MM.1S (cell line): ENCODE results near the gene SCAF11.

Experiments
- DNase-seq: peaks from one replicate; pipeline ENCODE4 v3.0.0-alpha.2; 2015
- H2AFZ ChIP-seq: fragments of 300-600 bp; sonication (generic); 2 replicates; pipeline ENCODE4 v1.6.0; 2016; ENCODE audit warnings: antibody characterized with exemption, low read length
- H3F3A ChIP-seq: fragments of 300-600 bp; sonication (generic); 2 replicates; pipeline ENCODE4 v1.6.1; 2016; ENCODE audit warnings: mild to moderate bottlenecking, antibody characterized with exemption, low read length, moderate library complexity, mixed read lengths; ENCODE audit not compliant: insufficient read depth
- H3K27ac ChIP-seq: fragments of 300-600 bp; sonication (generic); 2 replicates; pipeline ENCODE4 v1.5.1; 2016; ENCODE audit warnings: mild to moderate bottlenecking, low read length
- H3K27me3 ChIP-seq: fragments of 300-600 bp; sonication (generic); replicated peaks from 2 replicates; pipeline ENCODE4 v1.6.0; 2016; ENCODE audit warnings: low read length; ENCODE audit not compliant: insufficient read depth
- H3K36me3 ChIP-seq: fragments of 300-600 bp; sonication (generic); replicated peaks from 2 replicates; pipeline ENCODE4 v1.6.1; 2016; ENCODE audit warnings: mild to moderate bottlenecking, low read length, mixed read lengths; ENCODE audit not compliant: insufficient read depth
- H3K4me1 ChIP-seq: fragments of 300-600 bp; sonication (generic); 2 replicates; pipeline ENCODE4 v1.6.1; 2016; ENCODE audit warnings: low read length, mixed read lengths
- H3K4me2 ChIP-seq: fragments of 300-600 bp; sonication (generic); 2 replicates; pipeline ENCODE4 v1.6.0; 2016; ENCODE audit warnings: low read depth, low read length
- H3K4me3 ChIP-seq: fragments of 300-600 bp; sonication (generic); 2 replicates; pipeline ENCODE4 v1.5.1; 2016; ENCODE audit warnings: low read length, mixed read lengths
- H3K79me2 ChIP-seq: fragments of 300-600 bp; sonication (generic); 2 replicates; pipeline ENCODE4 v1.6.1; 2016; ENCODE audit warnings: mixed run types, low read length, mixed read lengths
- H3K9ac ChIP-seq: fragments of 300-600 bp; sonication (generic); 2 replicates; pipeline ENCODE4 v1.6.1; 2016; ENCODE audit warnings: low read length, mixed read lengths
- H3K9me2 ChIP-seq: fragments of 300-600 bp; sonication (generic); replicated peaks from 2 replicates; pipeline ENCODE4 v1.6.1; 2016; ENCODE audit warnings: mild to moderate bottlenecking, low read length, mixed read lengths; ENCODE audit not compliant: insufficient read depth
- H3K9me3 ChIP-seq: fragments of 300-600 bp; sonication (generic); replicated peaks from 2 replicates; pipeline ENCODE4 v1.6.1; 2016; ENCODE audit warnings: mild to moderate bottlenecking, low read length, mixed read lengths; ENCODE audit not compliant: insufficient read depth
- H4K20me1 ChIP-seq: fragments of 300-600 bp; sonication (generic); 2 replicates; pipeline ENCODE4 v1.6.1; 2016; ENCODE audit warnings: mild to moderate bottlenecking, low read length, moderate library complexity, mixed read lengths; ENCODE audit not compliant: insufficient read depth
- EZH2 ChIP-seq: fragments of 300-600 bp; sonication (generic); optimal IDR thresholded peaks from 2 replicates; pipeline ENCODE3; 2017; ENCODE audit warnings: low read depth, mild to moderate bottlenecking, antibody characterized with exemption, low read length, mixed read lengths
- EZH2phosphoT487 ChIP-seq: fragments of 300-600 bp; sonication (generic); IDR thresholded peaks from 2 replicates; pipeline ENCODE4 v1.6.1; 2018; ENCODE audit warnings: antibody characterized with exemption, low read length
- TF ChIP-seq, protein P1 (sequence below): fragments of 300-600 bp; sonication (generic); IDR thresholded peaks from 2 replicates; pipeline ENCODE4 v1.5.1; 2016; ENCODE audit warnings: antibody characterized with exemption, low read length, mixed read lengths

SCAF11 gene

DNA sequence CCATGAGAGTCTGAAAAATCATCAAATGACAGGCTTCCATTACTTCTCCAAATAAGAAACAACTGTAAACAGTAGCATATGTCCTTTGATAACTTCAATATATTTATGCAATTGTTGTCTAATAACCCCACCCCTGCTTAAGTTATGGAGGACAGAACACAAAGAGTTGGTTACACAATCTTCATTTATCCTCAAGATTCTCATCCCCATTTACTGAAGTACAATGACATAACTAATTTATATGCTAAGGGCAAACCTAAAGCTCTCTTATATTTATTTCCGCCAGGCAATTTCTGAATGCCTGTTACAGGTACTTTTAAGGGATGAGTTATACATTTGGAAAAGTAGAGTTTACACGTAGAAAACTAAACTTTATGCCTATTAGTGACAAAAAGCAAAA lies 12.3 kb downstream of the SCAF11 start:
- H3F3A ChIP-seq: 0 out of 2 replicates have a peak, but pooled peaks cover 3% of the 10 kb centered on the region
- peaks cover 84% of the 10 kb centered on the region for H4K20me1 ChIP-seq
- no peak overlapping the region for H3K27ac ChIP-seq
- no peaks in the 10 kb centered on the region for H3K36me3 ChIP-seq
- H3K9me2 ChIP-seq: no peaks in the 10 kb centered on the region
- no peaks in the 10 kb centered on the region for H3K27me3 ChIP-seq
- DNase-seq: no peak
- no peak overlapping the region for H3K4me2 ChIP-seq
- no peaks in the 10 kb centered on the region for H3K4me1 ChIP-seq
- no peaks in the 10 kb centered on the region for H3K9me3 ChIP-seq
- TF ChIP-seq, protein P1, sequence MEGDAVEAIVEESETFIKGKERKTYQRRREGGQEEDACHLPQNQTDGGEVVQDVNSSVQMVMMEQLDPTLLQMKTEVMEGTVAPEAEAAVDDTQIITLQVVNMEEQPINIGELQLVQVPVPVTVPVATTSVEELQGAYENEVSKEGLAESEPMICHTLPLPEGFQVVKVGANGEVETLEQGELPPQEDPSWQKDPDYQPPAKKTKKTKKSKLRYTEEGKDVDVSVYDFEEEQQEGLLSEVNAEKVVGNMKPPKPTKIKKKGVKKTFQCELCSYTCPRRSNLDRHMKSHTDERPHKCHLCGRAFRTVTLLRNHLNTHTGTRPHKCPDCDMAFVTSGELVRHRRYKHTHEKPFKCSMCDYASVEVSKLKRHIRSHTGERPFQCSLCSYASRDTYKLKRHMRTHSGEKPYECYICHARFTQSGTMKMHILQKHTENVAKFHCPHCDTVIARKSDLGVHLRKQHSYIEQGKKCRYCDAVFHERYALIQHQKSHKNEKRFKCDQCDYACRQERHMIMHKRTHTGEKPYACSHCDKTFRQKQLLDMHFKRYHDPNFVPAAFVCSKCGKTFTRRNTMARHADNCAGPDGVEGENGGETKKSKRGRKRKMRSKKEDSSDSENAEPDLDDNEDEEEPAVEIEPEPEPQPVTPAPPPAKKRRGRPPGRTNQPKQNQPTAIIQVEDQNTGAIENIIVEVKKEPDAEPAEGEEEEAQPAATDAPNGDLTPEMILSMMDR: no peak
- H3K4me3 ChIP-seq: no peak overlapping the region
- H2AFZ ChIP-seq: no peak overlapping the region
- peaks cover 100% of the 10 kb centered on the region for H3K79me2 ChIP-seq
- H3K9ac ChIP-seq: no peak overlapping the region

DNA sequence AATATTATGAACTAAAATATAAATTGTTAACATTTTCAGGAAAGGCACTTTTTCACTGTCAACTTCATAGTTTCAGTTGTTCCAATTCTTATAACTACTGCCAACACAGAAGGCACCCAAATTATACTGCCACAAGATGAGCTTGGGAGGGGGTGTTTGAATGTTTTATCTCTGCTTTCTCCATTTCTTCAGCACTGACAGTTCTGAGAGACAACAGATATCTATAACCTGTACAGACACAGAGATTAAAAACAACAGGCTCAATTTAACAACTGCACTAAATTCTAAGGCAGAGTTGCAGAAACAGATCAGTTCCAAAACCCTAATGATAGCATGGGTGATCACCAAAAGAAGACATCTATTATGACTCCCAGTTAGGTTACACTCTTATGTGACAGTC lies 12.8 kb downstream of the SCAF11 start:
- no peak for DNase-seq
- Histone ChIP-seq H3F3A (0 out of 2 replicates have a peak, but pooled peaks cover 3% of the 10 kb centered on the region), H3K4me3 (no peak overlapping the region), H3K27me3 (no peaks in the 10 kb centered on the region), H3K9ac (no peak overlapping the region), H3K36me3 (no peaks in the 10 kb centered on the region), H2AFZ (no peak overlapping the region), H3K4me1 (no peaks in the 10 kb centered on the region), H3K9me2 (no peaks in the 10 kb centered on the region), H3K27ac (no peak overlapping the region), H3K9me3 (no peaks in the 10 kb centered on the region), H4K20me1 (peaks cover 79% of the 10 kb centered on the region), H3K79me2 (peaks cover 97% of the 10 kb centered on the region), H3K4me2 (no peak overlapping the region)
- TF ChIP-seq, protein P1: no peak
- TF ChIP-seq EZH2phosphoT487 (no peak), EZH2 (no peak)

DNA sequence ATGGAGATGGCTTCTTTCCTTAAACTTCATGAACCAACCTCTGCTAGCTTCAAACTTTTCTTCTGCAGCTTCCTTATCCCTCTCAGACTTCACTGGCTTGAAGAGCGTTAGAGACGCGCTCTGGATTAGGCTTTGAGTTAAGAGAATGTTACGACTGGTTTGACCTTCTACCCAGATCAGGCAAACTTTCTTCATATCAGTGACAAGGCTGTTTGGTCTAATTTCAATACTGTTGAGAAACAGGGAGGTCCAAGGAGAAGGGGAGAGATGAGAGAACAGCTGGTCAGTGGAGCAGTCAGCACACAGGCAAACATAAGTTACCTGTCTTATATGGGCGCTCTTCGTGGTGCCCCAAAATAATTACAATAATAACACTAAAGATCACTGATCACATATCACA lies 14.9 kb downstream of the SCAF11 start:
- H3K4me3 ChIP-seq: no peak overlapping the region
- H3K79me2 ChIP-seq: peaks cover 97% of the 10 kb centered on the region
- H3K4me2 ChIP-seq: no peak overlapping the region
- TF ChIP-seq, protein P1: no peak
- TF ChIP-seq EZH2: no peak
- TF ChIP-seq EZH2phosphoT487: no peak
- no peak overlapping the region for H3K27ac ChIP-seq
- no peaks in the 10 kb centered on the region for H3K9me3 ChIP-seq
- DNase-seq: no peak
- H3K9me2 ChIP-seq: no peaks in the 10 kb centered on the region
- no peaks in the 10 kb centered on the region; the same call in 1 of the 2 replicates for H3K36me3 ChIP-seq
- H3F3A ChIP-seq: 0 out of 2 replicates have a peak, but pooled peaks cover 3% of the 10 kb centered on the region
- no peak overlapping the region for H3K9ac ChIP-seq
- H3K4me1 ChIP-seq: no peaks in the 10 kb centered on the region
- H3K27me3 ChIP-seq: no peaks in the 10 kb centered on the region
- peaks cover 63% of the 10 kb centered on the region for H4K20me1 ChIP-seq
- H2AFZ ChIP-seq: no peak overlapping the region
